ENCODE data around the gene UBAC1. TPM values are rescaled to one million over a fixed set of nuclear protein-coding genes. Genes with fewer than 3 reads are reported as not detected.

UBAC1 gene
- total RNA-seq, 4 donors from 2014 or later: 218 to 263 (median 248) TPM

GRCh38 chr9:135962696-135963307 lies 1.6 kb upstream of the UBAC1 start:
- ATAC-seq (no peak), DNase-seq (no peak)
- Histone ChIP-seq H3K27ac (no peak overlapping the region), H3K4me3 (no peak overlapping the region), H3K27me3 (no peaks in the 10 kb centered on the region), H3K9me3 (no peaks in the 10 kb centered on the region), H3K36me3 (no peaks in the 10 kb centered on the region), H3K4me1 (peaks cover 16 to 25% of the 10 kb centered on the region in 2 donors)
- in situ Hi-C loops (cut with MboI; ENCODE audit: low sequenced_read_pairs in 4 of 4): loop anchor here in 2 of 4 donors (5.0 to 10.0 kb wide), 2 partner anchors 132 to 159 kb away; partner anchors contain the start of gene NACC2 (in 1 of the 2)
- intact Hi-C loops (cut with DNase I; ENCODE audit: low total_unique reads): loop anchor here (5.0 to 10.0 kb wide), 4 partner anchors 166 to 1896 kb away; partner anchors contain the start of genes BRD3, QSOX2 and SNAPC4
- TF ChIP-seq CTCF (IDR thresholded peaks at IDR 0.05 in 4 of 5, conservative IDR thresholded peaks at IDR 0.05 in 1 of 5): no peak
- no peak for TF ChIP-seq POLR2A (IDR thresholded peaks at IDR 0.05)

- TF ChIP-seq CTCF (IDR thresholded peaks at IDR 0.05 in 4 of 5, conservative IDR thresholded peaks at IDR 0.05 in 1 of 5): no peak
- H3K4me1 ChIP-seq: peaks cover 21 to 33% of the 10 kb centered on the region in 2 donors
- in situ Hi-C loops (cut with MboI; ENCODE audit: low sequenced_read_pairs in 4 of 4): loop anchor here in 2 of 4 donors (5.0 to 10.0 kb wide), 2 partner anchors 133 to 160 kb away; partner anchors contain the start of gene NACC2 (in 1 of the 2)
- ATAC-seq (no peak), DNase-seq (no peak)
- H3K27me3 ChIP-seq: no peaks in the 10 kb centered on the region
- peak overlapping the region in 2 of 4 donors; percentile 31 to 33 for H3K4me3 ChIP-seq
- peak overlapping the region; percentile 56 to 67 (median 60) for H3K27ac ChIP-seq
- no peaks in the 10 kb centered on the region for H3K9me3 ChIP-seq
- intact Hi-C loops (cut with DNase I; ENCODE audit: low total_unique reads): loop anchor here (1.0 to 10.0 kb wide), 7 partner anchors 55 to 1895 kb away; partner anchors contain the start of genes BRD3, CAMSAP1, NACC2 and QSOX2
- no peaks in the 10 kb centered on the region for H3K36me3 ChIP-seq
Observed at GRCh38 chr9:135961811-135962695, 880 bp upstream of the UBAC1 start.

- TF ChIP-seq POLR2A (IDR thresholded peaks at IDR 0.05): peak; percentile 97 to 98
- no peak for TF ChIP-seq CTCF (IDR thresholded peaks at IDR 0.05 in 4 of 5, conservative IDR thresholded peaks at IDR 0.05 in 1 of 5)
- no peak for DNase-seq
- in situ Hi-C loops (cut with MboI; ENCODE audit: low sequenced_read_pairs in 4 of 4) (loop anchor here in 2 of 4 donors (5.0 to 10.0 kb wide), 2 partner anchors 134 to 162 kb away; partner anchors contain the start of gene NACC2 (in 1 of the 2)), intact Hi-C loops (cut with DNase I; ENCODE audit: low total_unique reads) (loop anchor here (1.0 to 10.0 kb wide), 7 partner anchors 53 to 1893 kb away; partner anchors contain the start of genes BRD3, CAMSAP1, NACC2 and QSOX2)
- H3K27me3 ChIP-seq: no peaks in the 10 kb centered on the region
- H3K4me3 ChIP-seq: peak overlapping the region; percentile 87 to 99 (median 95)
- no peaks in the 10 kb centered on the region for H3K36me3 ChIP-seq
- H3K27ac ChIP-seq: peak overlapping the region; percentile 97 to 100 (median 100)
- peaks cover 32 to 43% of the 10 kb centered on the region in 2 donors for H3K4me1 ChIP-seq
- ATAC-seq: peak; percentile 2 to 8
- H3K9me3 ChIP-seq: no peaks in the 10 kb centered on the region
Observed at GRCh38 chr9:135960411-135961276, 529 bp downstream of the UBAC1 start.

- peak overlapping the region; percentile 87 to 99 (median 95) for H3K4me3 ChIP-seq
- H3K36me3 ChIP-seq: peaks cover 0 to 3% of the 10 kb centered on the region in 2 donors
- H3K9me3 ChIP-seq: no peaks in the 10 kb centered on the region
- TF ChIP-seq POLR2A (IDR thresholded peaks at IDR 0.05): peak; percentile 33 to 65
- no peak for TF ChIP-seq CTCF (IDR thresholded peaks at IDR 0.05 in 4 of 5, conservative IDR thresholded peaks at IDR 0.05 in 1 of 5)
- DNase-seq: peak; percentile 48 to 65
- H3K27ac ChIP-seq: peak overlapping the region; percentile 97 to 100 (median 100)
- H3K27me3 ChIP-seq: no peaks in the 10 kb centered on the region
- peaks cover 40 to 52% of the 10 kb centered on the region in 2 donors for H3K4me1 ChIP-seq
- ATAC-seq: peak; percentile 16 to 33
- intact Hi-C loops (cut with DNase I; ENCODE audit: low total_unique reads) (loop anchor here (2.0 to 10.0 kb wide), 5 partner anchors 135 to 1893 kb away; partner anchors contain the start of genes BRD3, NACC2, QSOX2 and SNAPC4), in situ Hi-C loops (cut with MboI; ENCODE audit: low sequenced_read_pairs in 4 of 4) (loop anchor here in 2 of 4 donors (5.0 to 10.0 kb wide), 2 partner anchors 135 to 162 kb away; partner anchors contain the start of gene NACC2 (in 1 of the 2))
Observed at GRCh38 chr9:135959814-135960213, 1.4 kb downstream of the UBAC1 start.

All from gastrocnemius medialis (tissue), 4 donors.